Endodermal cell (in vitro differentiated cells): ENCODE measurements around the gene BSG. TPM values are rescaled to one million over a fixed set of nuclear protein-coding genes. Genes with fewer than 3 reads are reported as not detected.

ENCODE experiments used
- DNase-seq: peaks from one replicate; pipeline ENCODE4 v3.0.0-alpha.2; 2017
- H3K27ac ChIP-seq: 2 replicates; pipeline ENCODE4 v1.5.1; 2013; ENCODE audit warnings: mild to moderate bottlenecking, low read depth, low read length, moderate library complexity
- H3K27me3 ChIP-seq: 2 replicates; pipeline ENCODE4 v1.6.1; 2013; ENCODE audit warnings: mild to moderate bottlenecking, low read length, moderate library complexity; ENCODE audit not compliant: insufficient read depth, control insufficient read depth, poor library complexity, severe bottlenecking
- H3K36me3 ChIP-seq: 2 replicates; pipeline ENCODE4 v1.7.0; 2013; ENCODE audit warnings: mild to moderate bottlenecking, low read length, moderate library complexity; ENCODE audit not compliant: control insufficient read depth, insufficient read depth
- H3K4me1 ChIP-seq: one replicate; pipeline ENCODE4 v1.7.0; 2013; ENCODE audit warnings: low read length; ENCODE audit not compliant: control insufficient read depth, insufficient read depth
- H3K4me3 ChIP-seq: 2 replicates; pipeline ENCODE4 v1.5.1; 2013; ENCODE audit warnings: mild to moderate bottlenecking, low read length, moderate library complexity
- H3K9ac ChIP-seq: 2 replicates; pipeline ENCODE4 v1.6.1; 2013; ENCODE audit warnings: mild to moderate bottlenecking, low read length, moderate library complexity; ENCODE audit not compliant: poor library complexity, severe bottlenecking; ENCODE audit errors: extremely low read depth
- H3K9me3 ChIP-seq: 2 replicates; pipeline ENCODE4 v1.6.1; 2013; ENCODE audit warnings: mild to moderate bottlenecking, low read length, moderate library complexity; ENCODE audit not compliant: control insufficient read depth
- H3K27ac Mint-ChIP-seq: 2 replicates; pipeline ENCODE4 v1.8.0; 2020; ENCODE audit warnings: mixed read lengths
- H3K27me3 Mint-ChIP-seq: 2 replicates; pipeline ENCODE4 v1.8.0; 2021; ENCODE audit warnings: mild to moderate bottlenecking, mixed read lengths; ENCODE audit not compliant: insufficient read depth
- H3K36me3 Mint-ChIP-seq: 2 replicates; pipeline ENCODE4 v1.8.0; 2020; ENCODE audit warnings: low read depth, mixed read lengths
- H3K4me1 Mint-ChIP-seq: 2 replicates; pipeline ENCODE4 v1.8.0; 2020; ENCODE audit warnings: mixed read lengths
- H3K4me3 Mint-ChIP-seq: 2 replicates; pipeline ENCODE4 v1.8.0; 2020; ENCODE audit warnings: mild to moderate bottlenecking, moderate library complexity, mixed read lengths
- H3K9me3 Mint-ChIP-seq: 2 replicates; pipeline ENCODE4 v1.8.0; 2020; ENCODE audit warnings: mild to moderate bottlenecking, mixed read lengths
- CTCF ChIP-seq: fragments of 200-600 bp; sonication (generic); conservative IDR thresholded peaks from 2 replicates; pipeline ENCODE4 v1.5.0; 2021; ENCODE audit warnings: antibody characterized with exemption, mild to moderate bottlenecking
- whole genome bisulfite sequencing, 2 experiments: methylation state at CpG; one replicate each; pipeline versions ENCODE4 v1.1.5 to v1.1.7; 2013; ENCODE audit warnings: missing lambda C conversion rate in 2 of 2, mixed read lengths in 1 of 2; ENCODE audit not compliant: insufficient coverage in 1 of 2, insufficient read length in 1 of 2; 5-methylcytosine and 5-hydroxymethylcytosine counted together
- total RNA-seq, 2 donors: library from RNA; stranded (reverse); fragmentation: NEBNext Ultra II Directional in 1 of 2; extraction: Animal tissue kit (Norgen Biotek cat#: 25700) in 1 of 2; gene quantifications; 2 replicates in 1 of 2; 3 replicates in 1 of 2; pipeline ENCODE4 v1.2.1, GENCODE V29; 2021

Gene BSG
- total RNA-seq, 2 donors from 2014 or later: 808 to 833 TPM

DNA sequence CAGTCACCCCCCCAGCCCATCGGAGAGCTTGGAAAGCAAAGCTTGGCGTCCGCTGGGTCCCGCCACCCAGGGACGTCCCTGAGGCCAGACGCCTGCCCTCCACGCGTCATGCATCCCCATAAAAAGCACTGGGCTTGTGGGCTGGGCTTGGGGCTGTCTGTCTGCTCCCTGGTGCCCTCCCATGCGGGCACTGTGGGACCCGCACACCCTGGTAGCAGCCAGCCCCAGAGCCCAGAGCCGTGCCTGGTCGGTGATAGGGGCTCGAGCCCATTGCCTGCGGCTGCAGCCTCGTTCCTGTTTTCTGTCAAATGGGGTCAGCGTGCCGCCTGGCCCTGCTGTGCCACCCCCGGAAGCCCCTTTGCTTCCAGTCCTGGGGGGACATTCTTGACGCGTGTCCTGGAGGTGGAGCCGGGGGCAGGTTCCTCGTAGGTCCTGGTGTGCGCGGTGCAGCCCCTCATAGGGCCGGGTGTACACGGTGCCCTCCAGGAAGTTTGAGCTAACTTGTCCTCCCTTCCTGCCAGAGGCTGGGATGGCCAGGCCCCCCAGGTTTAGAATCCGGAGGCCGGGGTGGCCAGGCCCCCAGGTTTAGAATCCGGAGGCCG, 32.9 kb upstream of the BSG start:
- no peaks in the 10 kb centered on the region for H3K4me1 ChIP-seq
- H3K27ac Mint-ChIP-seq: no peak overlapping the region
- no peaks in the 10 kb centered on the region for H3K4me1 Mint-ChIP-seq
- H3K27me3 ChIP-seq: no peaks in the 10 kb centered on the region
- H3K36me3 Mint-ChIP-seq: peaks cover 21% of the 10 kb centered on the region
- TF ChIP-seq CTCF: no peak
- no peaks in the 10 kb centered on the region for H3K9me3 ChIP-seq
- H3K9me3 Mint-ChIP-seq: no peaks in the 10 kb centered on the region
- no peak overlapping the region for H3K9ac ChIP-seq
- DNase-seq: no peak
- H3K27ac ChIP-seq: no peak overlapping the region
- WGBS, 2 experiments: 91 to 92% methylated on average over 16 to 30 of the region's 30 CpGs
- H3K27me3 Mint-ChIP-seq: no peaks in the 10 kb centered on the region
- no peak overlapping the region for H3K4me3 ChIP-seq
- H3K36me3 ChIP-seq: peaks cover 24% of the 10 kb centered on the region
- H3K4me3 Mint-ChIP-seq: no peak overlapping the region

DNA sequence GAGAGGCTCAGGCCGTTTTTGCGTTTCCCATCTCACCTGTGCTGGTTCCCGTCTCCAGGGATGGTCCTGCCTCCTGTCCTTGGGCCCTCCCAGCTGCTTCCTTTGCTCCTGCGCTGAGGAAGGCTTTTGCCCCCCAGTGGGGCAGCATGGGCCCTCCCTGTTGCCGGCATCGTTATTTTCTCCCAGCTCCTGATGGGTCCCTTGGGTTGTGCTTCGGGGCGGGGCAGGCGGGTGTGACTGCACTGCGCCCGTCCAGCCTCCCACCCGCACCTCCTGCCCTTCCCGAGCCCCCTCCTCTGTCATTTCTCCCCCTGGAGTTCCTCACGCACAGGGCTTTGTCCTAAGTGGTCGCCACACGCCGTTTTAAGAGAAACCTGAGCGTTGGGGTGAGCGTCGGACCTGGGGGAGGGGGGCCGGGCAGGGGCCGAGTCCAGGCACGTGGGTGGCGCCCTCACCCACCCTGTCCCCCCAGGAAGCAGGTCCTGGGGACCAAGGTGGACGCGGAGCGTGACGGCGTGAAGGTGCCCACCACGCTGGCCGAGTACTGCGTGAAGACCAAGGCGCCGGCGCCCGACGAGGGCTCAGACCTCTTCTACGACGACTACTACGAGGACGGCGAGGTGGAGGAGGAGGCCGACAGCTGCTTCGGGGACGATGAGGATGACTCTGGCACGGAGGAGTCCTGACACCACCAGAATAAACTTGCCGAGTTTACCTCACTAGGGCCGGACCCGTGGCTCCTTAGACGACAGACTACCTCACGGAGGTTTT, 31.3 kb upstream of the BSG start:
- no peak for DNase-seq
- WGBS, 2 experiments: 93 to 95% methylated on average over 48 to 51 of the region's 51 CpGs

GRCh38 chr19:541699-542098, 30.7 kb upstream of the BSG start:
- no peak for DNase-seq
- Histone ChIP-seq H3K4me1 (no peaks in the 10 kb centered on the region), H3K9me3 (no peaks in the 10 kb centered on the region), H3K36me3 (peaks cover 10% of the 10 kb centered on the region), H3K27ac (no peak overlapping the region), H3K9ac (no peak overlapping the region), H3K4me3 (no peak overlapping the region), H3K27me3 (no peaks in the 10 kb centered on the region)
- 94 to 96% methylated on average over 16 to 26 of the region's 26 CpGs for WGBS, 2 experiments
- H3K27me3 Mint-ChIP-seq: no peaks in the 10 kb centered on the region
- no peak overlapping the region for H3K4me3 Mint-ChIP-seq
- peaks cover 19% of the 10 kb centered on the region for H3K36me3 Mint-ChIP-seq
- H3K9me3 Mint-ChIP-seq: no peaks in the 10 kb centered on the region
- H3K27ac Mint-ChIP-seq: no peak overlapping the region
- no peak for TF ChIP-seq CTCF
- H3K4me1 Mint-ChIP-seq: no peaks in the 10 kb centered on the region

More for the DNA sequence above, 31.3 kb upstream of the BSG start:
- TF ChIP-seq CTCF: no peak
- Histone ChIP-seq H3K27me3 (no peaks in the 10 kb centered on the region), H3K4me3 (no peak overlapping the region), H3K9me3 (no peaks in the 10 kb centered on the region), H3K9ac (no peak overlapping the region), H3K36me3 (peaks cover 15% of the 10 kb centered on the region), H3K27ac (no peak overlapping the region), H3K4me1 (no peaks in the 10 kb centered on the region)
- no peaks in the 10 kb centered on the region for H3K4me1 Mint-ChIP-seq
- no peak overlapping the region for H3K4me3 Mint-ChIP-seq
- H3K9me3 Mint-ChIP-seq: no peaks in the 10 kb centered on the region
- no peaks in the 10 kb centered on the region for H3K27me3 Mint-ChIP-seq
- peaks cover 20% of the 10 kb centered on the region for H3K36me3 Mint-ChIP-seq
- no peak overlapping the region for H3K27ac Mint-ChIP-seq
